CD4-positive, alpha-beta T cell treated with Interleukin-4 for 4 hours (primary cell): ENCODE data around the gene TMEM217.

ENCODE experiments used
- DNase-seq: peaks from one replicate; pipeline ENCODE4 v3.0.0-alpha.2; 2020

The TMEM217 gene

DNA sequence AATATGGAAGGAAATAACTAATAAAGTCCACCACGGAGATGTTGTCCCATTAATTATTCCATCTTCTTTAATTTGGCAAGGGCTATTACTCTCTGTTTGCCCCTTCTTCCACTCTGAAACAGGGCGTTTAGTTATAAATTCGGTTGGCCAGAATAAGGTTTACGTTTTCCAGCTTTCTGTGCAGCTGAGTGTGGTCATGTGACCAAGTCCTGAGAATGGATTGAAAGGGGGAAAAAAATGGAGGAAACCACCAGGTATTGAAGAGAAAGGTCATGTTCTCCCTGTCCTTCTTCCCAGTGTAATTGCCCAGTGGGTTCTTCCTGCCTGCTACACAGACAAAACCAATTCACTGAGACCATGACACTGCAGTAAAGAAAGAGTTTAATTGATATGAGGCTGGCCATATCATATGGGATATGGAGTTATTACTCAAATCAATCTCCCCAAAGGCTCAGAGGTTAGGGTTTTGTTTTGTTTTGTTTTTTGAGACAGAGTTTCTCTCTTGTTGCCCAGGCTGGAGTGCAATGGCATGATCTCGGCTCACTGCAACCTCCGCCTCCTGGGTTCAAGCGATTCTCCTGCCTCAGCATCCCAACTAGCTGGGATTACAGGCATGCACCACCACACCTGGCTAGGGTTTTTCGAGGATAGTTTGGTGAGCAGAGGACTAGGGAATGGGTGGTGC, 14.7 kb downstream of the TMEM217 start:
- no peak for DNase-seq

DNA sequence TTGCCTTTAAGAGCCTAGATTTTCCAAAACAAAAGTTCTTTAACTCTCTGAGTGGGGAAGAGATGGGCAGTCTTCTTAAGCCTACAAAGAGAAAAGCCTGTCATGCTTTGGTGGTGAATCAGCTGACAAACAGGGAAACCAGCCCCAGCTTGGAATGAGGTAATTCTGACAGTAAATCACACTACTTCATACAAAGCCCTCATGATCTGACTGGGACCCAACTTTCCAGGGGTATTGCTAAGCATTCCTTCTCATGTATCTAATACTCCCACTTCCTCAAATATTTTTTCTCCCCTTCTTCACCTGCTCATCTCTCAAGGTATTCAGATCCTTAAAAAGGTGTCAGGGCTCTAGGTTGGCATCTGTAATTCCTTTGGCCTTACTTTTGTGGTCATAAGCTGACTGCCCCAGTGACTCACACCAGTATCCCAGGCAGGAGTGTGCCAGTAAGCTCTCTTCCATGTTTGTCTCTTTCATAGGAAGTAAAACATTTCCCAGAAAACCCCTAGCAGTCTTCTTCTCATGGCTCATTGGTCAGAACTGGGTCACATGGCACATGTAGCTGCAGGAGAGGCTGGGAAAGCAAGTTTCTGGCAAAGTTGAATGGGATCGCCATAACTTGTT, 15.4 kb downstream of the TMEM217 start:
- no peak for DNase-seq

DNA sequence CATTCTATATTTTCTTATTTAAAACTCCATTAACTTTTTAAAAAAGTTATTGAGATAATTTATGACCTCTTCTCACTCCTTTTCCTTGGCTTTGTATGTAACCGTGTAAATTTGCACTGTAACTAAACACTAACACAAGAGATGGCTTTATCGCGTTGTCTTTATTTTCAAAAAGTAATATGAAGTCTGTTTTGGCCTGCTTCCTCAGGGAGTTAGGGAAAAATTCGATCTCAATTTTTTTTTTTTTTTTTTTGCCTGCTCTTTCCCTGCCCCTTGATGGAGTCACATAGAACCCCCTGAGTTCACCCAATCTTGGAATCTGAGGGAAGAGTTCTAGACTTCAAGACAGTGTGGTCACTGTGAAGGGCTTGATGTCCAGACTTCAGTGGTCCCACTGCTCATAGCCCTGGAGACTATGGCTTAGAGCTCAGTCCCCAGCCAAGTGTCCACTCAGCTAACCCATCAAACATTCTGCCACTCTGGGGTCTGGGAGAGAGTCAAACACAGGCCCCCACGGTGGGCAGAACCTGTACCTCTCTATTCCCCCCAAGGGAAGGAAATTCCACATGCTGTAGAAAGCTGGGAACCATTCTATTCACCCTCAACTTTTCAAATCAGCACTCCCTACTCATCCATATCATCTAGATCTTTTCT, 16.0 kb downstream of the TMEM217 start:
- no peak for DNase-seq

DNA sequence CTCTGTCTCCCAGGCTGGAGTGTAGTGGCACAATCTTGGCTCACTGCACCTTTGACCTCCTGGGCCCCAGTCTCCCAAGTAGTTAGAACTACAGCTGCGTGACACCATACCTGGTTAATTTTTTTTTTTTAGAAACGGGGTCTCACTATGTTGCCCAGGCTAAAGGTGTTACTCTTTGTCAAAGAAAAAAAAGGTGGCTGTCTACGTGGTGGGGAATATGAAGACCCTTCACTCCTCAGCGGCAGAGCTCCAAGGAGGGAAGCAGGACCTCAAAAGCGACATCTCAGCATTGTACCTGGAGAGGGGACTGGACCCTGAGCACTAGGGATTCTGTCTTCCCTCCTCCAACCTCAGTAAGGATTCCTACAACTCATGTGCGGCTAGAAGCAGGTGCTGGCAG, 16.8 kb downstream of the TMEM217 start:
- DNase-seq = no peak

DNA sequence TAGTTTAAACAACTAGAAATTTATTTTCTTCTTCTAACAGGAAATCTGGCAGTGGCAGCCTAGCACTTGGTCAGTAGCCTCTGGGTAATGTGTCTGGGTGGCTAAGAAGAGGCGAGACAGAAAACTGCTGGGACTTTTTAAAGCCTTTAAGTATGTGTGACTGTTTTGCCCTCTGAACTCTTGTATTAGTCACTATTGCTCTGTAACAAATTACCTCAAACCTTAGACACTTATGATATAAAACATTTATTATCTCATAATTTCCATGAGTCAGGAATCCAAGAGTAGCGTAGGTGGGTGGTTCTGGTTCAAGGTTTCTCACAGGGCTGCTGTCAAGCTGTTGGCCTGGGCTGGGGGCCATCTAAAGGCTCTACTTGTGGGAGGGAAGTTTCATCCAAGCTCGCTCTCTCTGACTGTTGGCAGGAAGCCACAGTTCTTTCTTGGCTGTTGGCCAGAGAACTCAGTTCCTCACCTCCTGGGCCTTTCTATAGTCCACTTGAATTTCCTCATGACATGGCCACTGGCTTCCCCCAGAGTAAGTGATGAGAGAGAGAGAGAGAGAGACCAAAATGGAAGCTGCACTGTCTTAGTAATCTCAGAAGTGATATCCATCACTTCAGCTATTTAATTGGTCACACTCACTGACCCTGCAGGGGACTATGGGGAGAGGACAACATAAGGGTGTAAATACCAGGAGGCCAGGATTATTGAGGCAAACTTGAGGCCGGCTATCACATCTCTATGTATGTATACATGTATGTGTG, 17.8 kb downstream of the TMEM217 start:
- DNase-seq = peak; percentile 62

DNA sequence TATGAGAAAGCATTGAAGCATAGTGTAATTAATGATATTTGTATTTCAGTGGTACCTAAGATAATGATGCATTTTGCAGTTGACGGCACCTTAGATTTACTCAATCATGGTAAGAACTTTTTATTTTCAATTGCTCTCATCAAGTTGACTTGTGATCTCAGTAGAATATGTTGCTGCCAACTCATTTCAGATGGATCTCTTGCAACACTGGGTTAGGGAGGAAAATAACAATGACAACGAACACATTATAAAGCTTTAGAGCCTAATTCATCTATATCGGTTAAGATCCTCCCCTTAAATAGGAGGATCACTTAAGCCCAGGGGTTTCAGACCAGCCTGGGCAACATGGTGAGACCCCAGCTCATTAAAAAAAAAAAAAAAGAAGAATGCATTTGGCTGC, 18.4 kb downstream of the TMEM217 start:
- no peak for DNase-seq

DNA sequence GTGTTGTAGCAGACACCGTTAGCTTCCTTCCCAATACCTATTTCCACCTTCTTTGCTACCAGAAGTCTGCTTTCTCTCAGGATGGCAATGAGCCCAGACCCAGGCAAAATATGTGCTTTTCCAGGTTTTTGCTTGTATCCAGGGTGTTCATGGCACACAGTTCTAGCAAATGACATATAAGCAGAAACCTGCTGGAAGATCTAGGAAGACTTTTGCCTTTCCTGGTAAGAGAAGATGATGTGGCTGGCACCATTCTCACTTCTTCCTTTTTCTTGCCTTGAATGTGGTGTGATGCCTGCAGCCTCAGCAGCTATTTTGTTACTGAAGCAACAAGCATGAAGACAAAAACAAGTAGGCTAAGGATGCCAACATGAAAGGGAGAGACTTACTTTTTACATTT, 19.6 kb downstream of the TMEM217 start:
- no peak for DNase-seq

DNA sequence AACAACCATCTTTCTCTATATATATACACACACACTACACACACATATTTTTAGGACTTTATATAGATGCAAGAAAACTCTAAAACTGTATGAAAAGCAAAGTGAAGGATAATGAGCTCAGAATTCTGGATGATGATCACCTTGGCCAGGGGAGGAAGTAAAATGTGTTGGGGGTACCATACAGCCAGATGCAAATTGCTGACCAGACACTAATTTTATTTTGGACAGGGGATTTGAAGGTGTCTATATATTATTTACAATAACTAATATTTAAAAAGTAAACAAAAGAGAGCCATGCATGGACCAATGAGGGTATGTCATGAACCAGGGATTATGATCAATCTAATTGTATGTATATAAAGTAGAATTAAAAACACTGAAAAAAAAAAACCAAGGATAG, 20.2 kb downstream of the TMEM217 start:
- DNase-seq = no peak

DNA sequence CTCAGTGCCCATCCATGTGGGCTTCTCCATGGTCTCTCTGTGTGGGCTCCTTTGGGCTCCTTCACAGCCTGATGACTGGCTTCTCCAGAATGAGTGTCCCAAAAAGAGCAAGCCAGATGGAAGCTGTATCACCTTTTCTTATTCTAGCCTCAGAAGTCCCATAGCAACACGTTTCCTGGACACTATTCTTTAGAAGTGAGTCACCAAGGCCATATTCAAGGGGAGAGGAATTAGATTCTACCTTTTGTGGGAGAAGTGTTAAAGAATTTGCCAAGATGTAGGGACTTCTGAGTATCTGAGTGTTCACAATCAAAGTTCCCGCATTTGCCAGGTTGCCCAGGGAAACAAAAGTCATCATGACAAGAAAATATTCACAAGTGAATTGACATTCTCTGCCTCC, 21.0 kb downstream of the TMEM217 start:
- DNase-seq = no peak

DNA sequence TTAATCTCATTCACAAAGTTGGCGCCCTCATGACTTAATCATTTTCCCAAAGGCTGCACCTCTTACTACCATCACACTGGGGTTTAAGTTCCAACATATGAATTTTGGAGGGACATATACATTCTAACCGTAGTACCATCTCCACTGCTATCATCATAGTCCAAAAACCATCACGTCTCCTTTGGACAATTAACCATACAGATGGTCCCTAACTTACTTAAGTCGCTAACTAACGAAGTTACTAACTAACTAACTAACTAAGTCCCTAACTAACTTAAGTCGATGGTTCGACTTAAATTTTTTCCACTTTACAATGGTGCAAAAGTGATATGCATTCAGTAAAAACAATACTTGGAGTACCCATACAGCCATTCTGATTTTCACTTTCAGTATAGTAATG, 24.4 kb downstream of the TMEM217 start:
- no peak for DNase-seq

DNA sequence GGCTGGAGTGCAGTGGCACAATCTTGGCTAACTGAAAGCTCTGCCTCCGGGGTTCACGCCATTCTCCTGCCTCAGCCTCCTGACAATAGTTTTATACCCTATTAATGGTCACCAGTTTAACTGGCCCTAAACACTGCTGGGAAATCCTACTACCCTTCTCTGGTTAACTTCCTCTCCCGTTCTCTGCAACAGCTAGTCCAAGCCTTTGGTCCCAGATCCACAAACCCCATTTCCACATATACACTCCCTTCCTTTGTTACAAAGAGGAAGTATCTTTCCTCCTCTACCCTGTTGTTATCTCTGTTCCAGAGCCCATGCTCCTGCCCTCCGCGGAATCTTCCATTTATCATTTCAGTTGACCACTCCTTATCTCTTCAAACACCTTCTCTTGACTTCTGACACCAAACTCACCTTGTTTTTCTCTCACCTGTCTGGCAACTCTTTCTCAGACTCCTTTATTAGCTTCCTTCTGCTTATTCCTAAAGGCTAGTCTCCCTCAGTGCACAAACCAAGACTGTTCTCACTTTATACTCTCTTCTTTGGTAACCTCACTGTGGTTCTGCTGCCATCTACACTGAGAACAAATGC, 25.4 kb downstream of the TMEM217 start:
- DNase-seq = no peak

DNA sequence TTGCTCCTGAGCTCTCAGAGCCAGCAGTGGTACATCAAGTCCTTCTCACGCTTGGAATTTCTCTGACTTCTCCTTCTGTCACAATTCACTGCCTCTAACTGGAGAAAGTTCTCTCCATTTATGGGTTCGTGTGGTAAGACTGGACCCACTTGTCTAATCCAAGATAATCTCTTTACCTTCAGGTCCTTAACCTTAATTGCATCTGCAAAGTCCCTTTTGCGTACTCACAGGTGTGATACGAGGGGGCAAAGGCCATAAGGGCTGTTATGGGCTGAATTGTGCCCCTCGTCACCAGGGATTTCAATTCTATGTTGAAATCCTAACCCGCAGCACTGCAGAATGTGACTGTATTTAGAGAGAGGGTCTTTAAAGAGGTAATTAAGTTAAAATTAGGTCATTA, 27.8 kb downstream of the TMEM217 start:
- no peak for DNase-seq

DNA sequence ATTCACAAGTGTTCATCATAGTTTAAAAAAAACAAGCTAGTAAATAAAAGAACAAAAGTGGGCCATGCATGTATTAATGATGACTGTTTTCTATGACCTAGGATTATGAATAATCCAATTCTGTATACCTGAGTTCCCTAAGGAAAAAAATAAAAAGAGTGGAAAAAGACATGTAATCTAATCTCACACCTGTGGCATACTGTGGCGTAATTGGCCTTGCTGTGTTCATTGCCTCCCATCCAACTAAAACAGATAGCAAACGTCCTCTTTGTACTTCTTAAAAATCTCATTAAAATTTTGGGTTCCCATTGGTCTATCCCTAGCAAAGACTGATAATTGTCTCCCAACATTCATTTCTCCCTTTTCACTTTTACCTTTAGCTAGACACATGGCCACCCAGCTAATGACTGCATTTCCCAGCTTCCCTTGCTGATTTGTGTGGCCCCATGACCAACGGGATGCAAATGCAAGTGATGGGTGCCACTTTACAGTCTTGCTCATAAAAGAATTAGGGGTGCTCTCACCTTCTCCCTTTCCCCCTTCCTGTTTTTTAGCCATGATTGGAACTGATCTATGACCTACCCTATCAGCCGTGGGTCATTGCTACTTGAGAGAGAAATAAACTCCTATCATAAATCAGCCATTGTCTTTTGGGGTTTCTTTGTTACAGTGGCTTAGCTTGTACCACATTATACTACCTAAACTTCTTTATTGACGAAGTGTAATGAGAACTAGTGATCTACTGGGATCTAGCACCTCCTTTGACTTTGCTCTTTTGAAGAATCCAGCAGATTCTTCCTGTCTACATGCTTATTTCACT, 32.4 kb downstream of the TMEM217 start:
- no peak for DNase-seq

DNA sequence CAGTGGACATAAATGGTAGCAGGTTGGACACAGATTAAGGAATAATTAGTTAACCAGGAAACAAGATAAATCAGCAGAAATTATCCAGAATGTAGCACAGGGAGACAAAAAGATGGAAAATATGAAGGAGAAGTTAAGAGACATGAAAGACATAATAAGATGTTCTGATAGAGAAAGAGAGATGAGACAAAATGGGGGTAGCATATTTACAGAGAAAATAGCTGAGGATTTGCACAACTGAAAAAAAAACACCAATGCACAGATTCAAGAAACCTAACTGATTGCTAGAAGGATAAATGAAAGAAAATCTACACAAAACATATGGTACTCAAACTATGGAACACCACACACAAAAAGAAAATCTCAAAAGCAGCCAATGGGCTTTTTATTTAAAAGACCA, 35.0 kb downstream of the TMEM217 start:
- DNase-seq = no peak

DNA sequence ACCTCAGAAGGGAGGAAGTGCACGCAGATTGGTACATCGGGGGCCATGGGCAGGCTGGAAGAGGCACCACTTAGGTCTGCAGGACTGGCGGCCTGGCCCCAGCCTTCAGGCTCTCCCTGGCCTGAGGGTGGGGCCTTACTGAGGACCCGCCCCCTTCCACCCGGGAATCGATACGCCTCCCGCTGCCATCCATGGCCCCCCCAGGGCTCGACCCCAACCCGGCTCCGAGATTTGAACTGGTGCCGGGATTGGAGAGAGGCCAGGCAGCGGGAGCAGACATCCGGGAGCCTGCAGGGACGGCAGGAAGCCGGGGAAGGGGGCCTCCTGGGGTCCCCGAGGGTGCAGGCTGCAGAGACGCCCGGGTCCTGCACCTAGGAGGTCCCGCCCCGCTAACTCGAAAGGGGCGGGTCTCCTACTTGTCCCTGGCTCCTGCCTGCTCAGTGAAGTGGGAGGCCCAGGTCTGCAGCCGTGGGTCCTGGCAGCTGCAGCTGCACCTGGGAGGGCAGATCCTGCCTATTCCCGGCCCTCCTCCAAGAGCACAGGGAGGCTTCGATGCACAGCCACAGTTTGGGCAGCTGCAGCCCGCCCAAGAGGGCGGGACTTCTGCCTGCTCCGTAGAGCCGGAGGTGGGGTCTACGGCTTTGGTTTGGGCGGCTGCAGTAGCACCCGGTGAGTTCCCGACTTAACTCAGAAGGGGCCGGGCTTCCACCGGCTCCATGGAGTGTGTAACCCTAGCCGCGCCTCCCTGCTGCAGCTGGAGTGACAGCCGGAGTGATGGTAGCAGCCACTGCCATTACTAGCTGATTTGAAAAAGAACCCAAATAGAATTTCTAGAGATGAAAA, 35.6 kb downstream of the TMEM217 start:
- peak; percentile 66 for DNase-seq

DNA sequence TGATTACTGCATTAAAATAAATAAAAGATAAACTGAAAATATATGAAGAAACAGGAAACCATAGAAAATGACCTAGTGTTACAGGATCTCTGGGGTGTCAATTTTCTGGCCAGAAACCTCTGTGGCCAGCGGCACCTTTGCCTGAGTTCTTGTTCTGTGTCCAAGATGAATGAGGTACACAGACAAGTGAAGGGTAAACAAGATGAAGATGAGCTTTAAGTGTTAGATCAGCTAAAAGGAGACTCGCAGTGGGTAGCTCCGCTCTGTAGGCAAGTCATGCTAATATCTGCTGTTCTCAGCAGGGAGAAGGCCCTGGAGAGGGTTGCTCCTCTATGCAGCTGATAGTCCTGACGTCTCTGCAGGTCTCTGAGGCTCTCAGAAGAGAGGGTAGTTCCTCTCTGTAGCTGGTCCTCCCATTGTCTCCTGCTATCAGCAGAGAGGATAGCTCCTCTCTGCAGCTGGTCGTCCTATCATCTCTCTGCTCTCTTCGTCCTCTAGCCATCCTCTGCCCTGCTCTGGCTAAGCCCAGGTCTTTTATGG, 36.3 kb downstream of the TMEM217 start:
- DNase-seq = no peak

DNA sequence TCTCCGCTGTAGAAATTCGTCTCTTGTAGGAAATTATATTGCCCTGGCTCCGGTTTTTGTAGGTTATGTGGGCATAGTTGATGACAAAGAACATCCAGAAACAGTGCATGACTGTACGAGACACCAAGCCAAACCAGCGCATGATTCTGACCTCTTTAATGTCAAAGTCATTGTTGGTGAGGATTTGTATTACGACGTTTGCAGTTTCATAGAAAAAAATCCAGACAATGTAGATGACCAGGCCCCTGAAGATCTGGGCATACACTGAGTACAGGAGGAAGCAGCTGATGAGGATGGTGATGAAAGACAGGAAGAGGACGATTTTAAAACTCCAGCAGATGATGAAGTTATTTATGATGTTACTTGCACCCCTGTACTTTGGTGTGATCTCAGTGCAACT, 39.4 kb downstream of the TMEM217 start:
- no peak for DNase-seq

DNA sequence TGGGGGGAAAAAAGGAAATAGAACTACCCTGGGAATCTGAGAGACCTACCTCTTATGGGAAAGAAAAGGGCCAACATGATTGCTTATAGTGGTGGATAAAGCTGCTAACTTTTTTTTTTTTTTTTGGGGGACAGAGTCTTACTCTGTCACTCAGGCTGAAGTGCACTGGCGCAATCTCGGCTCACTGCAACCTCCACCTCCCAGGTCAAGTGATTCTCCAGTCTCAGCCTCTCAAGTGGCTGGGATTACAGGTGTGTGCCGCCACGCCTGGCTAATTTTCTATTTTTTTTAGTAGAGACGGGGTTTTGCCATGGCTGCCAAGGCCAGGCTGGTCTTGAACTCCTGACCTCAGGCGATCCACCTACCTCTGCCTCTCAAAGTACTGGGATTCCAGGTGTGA, 39.9 kb downstream of the TMEM217 start:
- no peak for DNase-seq

DNA sequence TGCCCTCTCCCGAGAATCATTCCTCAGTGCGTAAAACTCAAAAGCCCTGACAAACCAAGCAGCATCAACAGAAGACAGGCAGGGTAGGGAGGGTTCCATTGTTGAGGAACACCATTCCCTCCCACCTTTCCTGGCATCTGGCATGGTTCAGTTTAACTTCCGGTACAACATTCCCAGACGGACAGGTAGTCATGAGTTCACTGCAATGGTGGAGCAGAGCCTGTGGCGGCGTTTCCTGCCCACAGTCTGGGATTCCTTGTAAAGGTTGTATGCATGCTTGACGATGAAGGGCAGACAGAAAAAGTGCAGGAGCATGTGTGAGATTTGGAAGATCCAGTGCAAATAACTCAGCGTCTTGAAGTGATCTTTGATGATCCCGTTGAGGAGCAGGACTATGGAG, 45.7 kb downstream of the TMEM217 start:
- no peak for DNase-seq

DNA sequence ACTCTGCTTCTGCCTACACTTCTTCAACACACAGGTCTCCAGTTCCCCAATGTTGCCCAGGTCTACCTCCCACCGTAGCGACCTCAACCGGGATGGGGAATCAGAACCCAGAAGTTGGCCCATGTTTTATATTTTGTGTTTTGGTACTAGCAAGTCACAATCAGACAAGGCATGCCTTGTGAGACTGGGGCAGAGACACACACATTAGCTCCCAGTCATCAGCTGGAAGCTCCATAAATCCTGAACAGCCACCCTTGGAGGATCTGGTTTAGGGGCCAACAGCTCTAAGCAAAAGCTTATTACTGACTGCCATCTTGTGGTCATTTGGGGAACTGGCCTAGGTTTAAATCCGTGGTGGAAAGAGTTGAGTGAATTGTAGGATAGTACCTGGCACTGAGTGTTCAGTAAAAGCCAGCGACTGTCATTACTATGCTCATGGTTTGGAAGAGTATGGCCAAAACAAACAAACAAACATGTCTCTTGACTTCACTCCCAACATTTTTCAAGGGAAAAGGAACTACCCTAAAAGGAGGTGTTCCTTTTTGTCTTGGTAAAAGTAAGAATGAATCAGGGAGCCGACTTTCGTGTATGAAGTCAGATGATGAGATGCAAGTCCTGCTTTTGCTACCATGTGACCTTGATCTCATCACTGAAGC, 47.5 kb downstream of the TMEM217 start:
- DNase-seq = peak; percentile 87
